AG04450 (cell line): ENCODE measurements around the gene GALT. TPM values are rescaled to one million over a fixed set of nuclear protein-coding genes. Genes with fewer than 3 reads are reported as not detected.

ENCODE experiments used
- CTCF ChIA-PET: fragments of 300-600, 350-600 bp; formaldehyde crosslinking; extraction: SDS; loops from one replicate; lab custom pipeline; 2022; ENCODE audit warnings: antibody characterized with exemption, inconsistent platforms; lab: Charles Lee
- POLR2A ChIA-PET: fragments of 350-600 bp; formaldehyde crosslinking; extraction: SDS; loops from one replicate; lab custom pipeline; 2021; ENCODE audit warnings: antibody characterized with exemption, inconsistent platforms; lab: Yijun Ruan, JAX
- DNase-seq: peaks from one replicate; pipeline ENCODE4 v3.0.0-alpha.2; 2011; ENCODE audit warnings: low read depth, low spot score
- H3K27ac ChIP-seq: one replicate; pipeline ENCODE4 v1.5.1; 2012; ENCODE audit warnings: low read depth, low read length, control low read depth
- H3K27me3 ChIP-seq: one replicate; pipeline ENCODE4 v1.6.0; 2012; ENCODE audit warnings: low read length; ENCODE audit not compliant: control insufficient read depth, insufficient read depth
- H3K4me3 ChIP-seq: 2 replicates; pipeline ENCODE4 v1.5.1; 2011; ENCODE audit warnings: mild to moderate bottlenecking, low read depth, low read length, control low read depth
- H3K9me3 ChIP-seq: 2 replicates; pipeline ENCODE4 v1.5.1; 2012; ENCODE audit warnings: low read length; ENCODE audit not compliant: control insufficient read depth, insufficient read depth
- CTCF ChIP-seq: IDR thresholded peaks from 2 replicates; pipeline ENCODE4 v1.5.1; 2011; ENCODE audit warnings: low read depth, low read length, control low read depth, inconsistent platforms
- polyA plus RNA-seq: library from polyadenylated mRNA; depleted of rRNA; stranded (reverse); fragments of >200 nt; gene quantifications from 2 replicates; pipeline ENCODE4 v1.2.3, GENCODE V29; 2011; rRNA removed
- small RNA-seq: library from RNA; depleted of rRNA; stranded (forward); fragments of <200 nt; gene quantifications from one replicate; pipeline ENCODE3, GENCODE V24; 2012; ENCODE audit warnings: low read depth; ENCODE audit not compliant: insufficient read length

GALT gene
- polyA plus RNA-seq, 1 experiment: 24.8 TPM

GRCh38 chr9:34691936-34692315, 45.5 kb downstream of the GALT start:
- POLR2A ChIA-PET: no interaction called here
- H3K9me3 ChIP-seq: no peaks in the 10 kb centered on the region

GRCh38 chr9:34693560-34693959, 47.1 kb downstream of the GALT start:
- Histone ChIP-seq H3K9me3 (no peaks in the 10 kb centered on the region), H3K27ac (no peak overlapping the region), H3K4me3 (no peak overlapping the region), H3K27me3 (peaks cover 2% of the 10 kb centered on the region)
- POLR2A ChIA-PET: no interaction called here
- CTCF ChIA-PET: interaction anchor here (3.3 kb wide), 1 partner anchor 9 kb away, joined by 18 read pairs; no protein-coding TSS in a partner anchor
- no peak for TF ChIP-seq CTCF
- DNase-seq: no peak

More at GRCh38 chr9:34691936-34692315, 45.5 kb downstream of the GALT start:
- DNase-seq: no peak
- H3K27me3 ChIP-seq: peaks cover 2% of the 10 kb centered on the region
- TF ChIP-seq CTCF: no peak
- no peak overlapping the region for H3K27ac ChIP-seq
- H3K4me3 ChIP-seq: no peak overlapping the region
- CTCF ChIA-PET: interaction anchor here (1.0 to 4.3 kb wide), 3 partner anchors 9 to 17 kb away, joined by 3 to 25 read pairs (median 18); no protein-coding TSS in a partner anchor

- Histone ChIP-seq H3K4me3 (no peak overlapping the region), H3K27me3 (peaks cover 5% of the 10 kb centered on the region), H3K9me3 (no peaks in the 10 kb centered on the region), H3K27ac (no peak overlapping the region)
- ChIA-PET POLR2A (no interaction called here), CTCF (no interaction called here)
- no peak for TF ChIP-seq CTCF
- DNase-seq: no peak
Measured at GRCh38 chr9:34694811-34695210, 48.3 kb downstream of the GALT start.

Small RNA genes lying within 50 kb of the gene (small RNA-seq; reads per million reads assigned to genes)
- gene CCL27: not detected

Other genes with a start within 250 kb of the GALT start
- 8.0 and 9.8 TPM in 2 replicates for gene FAM219A, start 188.1 kb upstream of the GALT start, polyA plus RNA-seq
- not detected in 2 replicates for gene DNAI1, start 187.9 kb upstream of the GALT start, polyA plus RNA-seq
- gene ENHO, start 123.7 kb upstream of the GALT start, polyA plus RNA-seq: 0.09 TPM in 1 of 2 replicates, not detected in the other
- not detected in 2 replicates for gene CNTFR, start 57.0 kb upstream of the GALT start, polyA plus RNA-seq
- gene RPP25L, start 34.6 kb upstream of the GALT start, polyA plus RNA-seq: 19.4 and 25.4 TPM in 2 replicates
- gene DCTN3, start 26.2 kb upstream of the GALT start, polyA plus RNA-seq: 97.6 and 103 TPM in 2 replicates
- gene ARID3C, start 17.6 kb upstream of the GALT start, polyA plus RNA-seq: not detected in 2 replicates
- gene SIGMAR1, start 8.9 kb upstream of the GALT start, polyA plus RNA-seq: 38.9 and 56.9 TPM in 2 replicates
- 14.6 and 19.0 TPM in 2 replicates for gene IL11RA, start 5.5 kb downstream of the GALT start, polyA plus RNA-seq
- gene CCL27, start 16.0 kb downstream of the GALT start, polyA plus RNA-seq: not detected in 2 replicates
- gene CCL19, start 44.6 kb downstream of the GALT start, polyA plus RNA-seq: not detected in 2 replicates
- not detected in 2 replicates for gene CCL21, start 63.5 kb downstream of the GALT start, polyA plus RNA-seq